ENCODE data around the gene FNDC3B.

The FNDC3B gene

GRCh38 chr3:172226831-172227230 is 187.5 kb downstream of the FNDC3B start:
- no peak overlapping the region for H3K4me2 ChIP-seq (ENCODE audit: low read length)
- H3F3A ChIP-seq (ENCODE audit: insufficient read depth, low read length): no peaks in the 10 kb centered on the region
- no peaks in the 10 kb centered on the region for H3K4me1 ChIP-seq (ENCODE audit: insufficient read depth, low read length, severe bottlenecking)
- H2AFZ ChIP-seq (ENCODE audit: low read length): no peak overlapping the region
- no peaks in the 10 kb centered on the region for H3K27me3 ChIP-seq (ENCODE audit: insufficient read depth, low read length)
- H3K9ac ChIP-seq (ENCODE audit: low read length): no peak overlapping the region
- no peak overlapping the region for H3K4me3 ChIP-seq (ENCODE audit: low read depth, low read length, poor library complexity, severe bottlenecking)
- no peaks in the 10 kb centered on the region for H3K9me3 ChIP-seq (ENCODE audit: low read length)
- H3K27ac ChIP-seq (ENCODE audit: low read depth, low read length, poor library complexity, severe bottlenecking): no peak overlapping the region
- no peaks in the 10 kb centered on the region for H3K36me3 ChIP-seq (ENCODE audit: insufficient read depth, low read length)
- no peak for TF ChIP-seq CTCF (IDR thresholded peaks at IDR 0.05; ENCODE audit: low read length)
- TF ChIP-seq EZH2 (IDR thresholded peaks at IDR 0.05; ENCODE audit: borderline replicate concordance, low read length): no peak
- no peaks in the 10 kb centered on the region for H3K9me2 ChIP-seq (ENCODE audit: low read depth, low read length)
- H3K79me2 ChIP-seq (ENCODE audit: insufficient read depth, low read length): no peaks in the 10 kb centered on the region
- H4K20me1 ChIP-seq (ENCODE audit: insufficient read depth, low read length): no peaks in the 10 kb centered on the region

GRCh38 chr3:172227340-172228035 is 188.1 kb downstream of the FNDC3B start:
- H3K4me1 ChIP-seq (ENCODE audit: insufficient read depth, low read length, severe bottlenecking): no peaks in the 10 kb centered on the region
- no peaks in the 10 kb centered on the region for H3K79me2 ChIP-seq (ENCODE audit: insufficient read depth, low read length)
- H3K36me3 ChIP-seq (ENCODE audit: insufficient read depth, low read length): no peaks in the 10 kb centered on the region
- TF ChIP-seq CTCF (IDR thresholded peaks at IDR 0.05; ENCODE audit: low read length) (no peak), EZH2 (IDR thresholded peaks at IDR 0.05; ENCODE audit: borderline replicate concordance, low read length) (no peak)
- H4K20me1 ChIP-seq (ENCODE audit: insufficient read depth, low read length): no peaks in the 10 kb centered on the region
- no peak overlapping the region for H3K9ac ChIP-seq (ENCODE audit: low read length)
- no peak overlapping the region for H3K27ac ChIP-seq (ENCODE audit: low read depth, low read length, poor library complexity, severe bottlenecking)
- H2AFZ ChIP-seq (ENCODE audit: low read length): no peak overlapping the region
- no peaks in the 10 kb centered on the region for H3K27me3 ChIP-seq (ENCODE audit: insufficient read depth, low read length)
- H3K9me3 ChIP-seq (ENCODE audit: low read length): no peaks in the 10 kb centered on the region
- H3K9me2 ChIP-seq (ENCODE audit: low read depth, low read length): no peaks in the 10 kb centered on the region
- no peaks in the 10 kb centered on the region for H3F3A ChIP-seq (ENCODE audit: insufficient read depth, low read length)
- no peak overlapping the region for H3K4me3 ChIP-seq (ENCODE audit: low read depth, low read length, poor library complexity, severe bottlenecking)
- H3K4me2 ChIP-seq (ENCODE audit: low read length): no peak overlapping the region

GRCh38 chr3:172228036-172228415 is 188.6 kb downstream of the FNDC3B start:
- no peak overlapping the region for H3K9ac ChIP-seq (ENCODE audit: low read length)
- H3K36me3 ChIP-seq (ENCODE audit: insufficient read depth, low read length): no peaks in the 10 kb centered on the region
- no peaks in the 10 kb centered on the region for H3K4me1 ChIP-seq (ENCODE audit: insufficient read depth, low read length, severe bottlenecking)
- H3K27me3 ChIP-seq (ENCODE audit: insufficient read depth, low read length): no peaks in the 10 kb centered on the region
- H3K9me3 ChIP-seq (ENCODE audit: low read length): no peaks in the 10 kb centered on the region
- H3K27ac ChIP-seq (ENCODE audit: low read depth, low read length, poor library complexity, severe bottlenecking): no peak overlapping the region
- no peaks in the 10 kb centered on the region for H4K20me1 ChIP-seq (ENCODE audit: insufficient read depth, low read length)
- H3K79me2 ChIP-seq (ENCODE audit: insufficient read depth, low read length): no peaks in the 10 kb centered on the region
- H3F3A ChIP-seq (ENCODE audit: insufficient read depth, low read length): no peaks in the 10 kb centered on the region
- H2AFZ ChIP-seq (ENCODE audit: low read length): no peak overlapping the region
- H3K4me3 ChIP-seq (ENCODE audit: low read depth, low read length, poor library complexity, severe bottlenecking): no peak overlapping the region
- no peak for TF ChIP-seq CTCF (IDR thresholded peaks at IDR 0.05; ENCODE audit: low read length)
- TF ChIP-seq EZH2 (IDR thresholded peaks at IDR 0.05; ENCODE audit: borderline replicate concordance, low read length): no peak
- H3K9me2 ChIP-seq (ENCODE audit: low read depth, low read length): no peaks in the 10 kb centered on the region
- no peak overlapping the region for H3K4me2 ChIP-seq (ENCODE audit: low read length)

All from OCI-LY1 (cell line).